ENCODE data around the gene APOD.

DNA sequence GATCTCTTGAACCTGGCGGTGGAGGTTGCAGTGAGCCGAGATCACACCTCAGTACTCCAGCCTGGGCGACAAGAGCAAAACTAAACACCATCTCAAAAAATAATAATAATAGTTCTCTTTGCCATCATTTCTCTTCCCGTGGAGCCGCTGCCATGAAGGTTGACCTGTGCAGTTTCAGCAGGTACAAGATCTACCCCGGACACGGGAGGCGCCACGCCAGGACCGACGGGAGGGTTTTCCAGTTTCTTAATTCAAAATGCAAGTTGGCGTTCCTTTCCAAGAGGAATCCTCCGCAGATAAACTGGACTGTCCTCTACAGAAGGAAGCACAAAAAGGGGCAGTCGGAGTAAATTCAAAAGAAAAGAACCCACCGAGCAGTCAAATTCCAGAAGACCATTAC lies 29.3 kb downstream of the APOD start:
- TF ChIP-seq, protein P1, sequence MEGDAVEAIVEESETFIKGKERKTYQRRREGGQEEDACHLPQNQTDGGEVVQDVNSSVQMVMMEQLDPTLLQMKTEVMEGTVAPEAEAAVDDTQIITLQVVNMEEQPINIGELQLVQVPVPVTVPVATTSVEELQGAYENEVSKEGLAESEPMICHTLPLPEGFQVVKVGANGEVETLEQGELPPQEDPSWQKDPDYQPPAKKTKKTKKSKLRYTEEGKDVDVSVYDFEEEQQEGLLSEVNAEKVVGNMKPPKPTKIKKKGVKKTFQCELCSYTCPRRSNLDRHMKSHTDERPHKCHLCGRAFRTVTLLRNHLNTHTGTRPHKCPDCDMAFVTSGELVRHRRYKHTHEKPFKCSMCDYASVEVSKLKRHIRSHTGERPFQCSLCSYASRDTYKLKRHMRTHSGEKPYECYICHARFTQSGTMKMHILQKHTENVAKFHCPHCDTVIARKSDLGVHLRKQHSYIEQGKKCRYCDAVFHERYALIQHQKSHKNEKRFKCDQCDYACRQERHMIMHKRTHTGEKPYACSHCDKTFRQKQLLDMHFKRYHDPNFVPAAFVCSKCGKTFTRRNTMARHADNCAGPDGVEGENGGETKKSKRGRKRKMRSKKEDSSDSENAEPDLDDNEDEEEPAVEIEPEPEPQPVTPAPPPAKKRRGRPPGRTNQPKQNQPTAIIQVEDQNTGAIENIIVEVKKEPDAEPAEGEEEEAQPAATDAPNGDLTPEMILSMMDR (IDR thresholded peaks at IDR 0.05; ENCODE audit: low read length), result no peak
- TF ChIP-seq EZH2 (optimal IDR thresholded peaks at IDR 0.05; ENCODE audit: low read depth, low read length) (no peak), EZH2phosphoT487 (IDR thresholded peaks at IDR 0.05; ENCODE audit: low read length) (no peak)

All from MM.1S (cell line).